ENCODE data around the gene NUMA1. TPM values are rescaled to one million over a fixed set of nuclear protein-coding genes. Genes with fewer than 3 reads are reported as not detected.

The NUMA1 gene
- total and polyA plus RNA-seq, 2 of the 8 experiments (the other 6 are each of a cell fraction or from before 2014, with no cell fraction given): 101 to 107 TPM

DNA sequence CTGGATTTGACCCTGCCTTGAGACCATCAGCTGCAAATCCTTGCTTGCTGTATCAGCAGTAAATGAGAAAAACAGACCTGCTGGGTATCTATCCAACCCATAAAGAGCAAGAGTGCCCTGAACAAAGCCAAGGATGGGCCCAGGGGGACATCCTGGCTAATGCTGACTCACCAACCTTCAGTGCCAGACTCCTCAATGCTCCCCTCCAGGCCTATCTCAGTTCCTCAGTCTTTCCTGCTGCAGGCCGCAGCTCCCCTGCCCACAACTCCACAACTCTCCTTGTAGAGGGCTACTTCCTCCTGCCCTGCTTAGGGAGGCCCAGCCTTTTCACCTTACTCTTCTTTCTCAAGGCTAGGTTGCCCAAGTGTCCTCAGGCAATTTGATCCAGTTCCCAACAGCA is 20.1 kb upstream of the NUMA1 start:
- Histone ChIP-seq H2AFZ (ENCODE audit: low read length) (no peak overlapping the region), H2AK5ac (ENCODE audit: low read depth, low read length) (no peak overlapping the region), H3K23me2 (ENCODE audit: low read depth, low read length) (peaks cover 6% of the 10 kb centered on the region), H4K5ac (ENCODE audit: insufficient read length, low read depth, low read length) (no peak overlapping the region), H3K79me1 (ENCODE audit: low read depth, low read length) (peaks cover 13% of the 10 kb centered on the region), H3K27me3 (replicated peaks in 1 of 4; ENCODE audit: control insufficient read depth in 3 of 4, extremely low read depth in 1 of 4, insufficient read depth in 3 of 4, low read length in 3 of 4) (no peaks in the 10 kb centered on the region), H3K9me3 (ENCODE audit: insufficient read depth in 2 of 2, low read depth in 1 of 2, low read length in 1 of 2) (no peaks in the 10 kb centered on the region), H3K23ac (ENCODE audit: insufficient read length) (no peak overlapping the region), H4K8ac (ENCODE audit: extremely low read depth, insufficient read depth, low read length) (no peak overlapping the region; the same call in 1 of the 2 replicates), H2BK15ac (ENCODE audit: low read length) (no peak overlapping the region), H3K4me1 (replicated peaks in 1 of 4; ENCODE audit: control insufficient read depth in 3 of 4, insufficient read depth in 4 of 4, low read length in 3 of 4) (peaks cover 3 to 14% (median 5%) of the 10 kb centered on the region in 4 experiments; a peak in 6 of 7 replicates), H3K56ac (replicated peaks; ENCODE audit: insufficient read length, low read depth, low read length) (no peak overlapping the region), H3K9ac (replicated peaks in 1 of 4; ENCODE audit: extremely low read depth in 1 of 4, low read depth in 3 of 4, low read length in 3 of 4) (peak overlapping the region in 1 of 4 experiments; percentile 22; a peak in 2 of 7 replicates), H4K91ac (replicated peaks; ENCODE audit: insufficient read length, low read length) (no peak overlapping the region), H2BK12ac (ENCODE audit: low read depth, low read length) (no peak overlapping the region), H2BK5ac (ENCODE audit: low read depth, low read length) (no peak overlapping the region), H4K20me1 (replicated peaks in 1 of 2; ENCODE audit: control insufficient read depth in 1 of 2, insufficient read depth in 2 of 2, low read length in 2 of 2) (peaks cover 2 to 16% of the 10 kb centered on the region in 2 experiments), H3K4me3 (ENCODE audit: extremely low read depth in 1 of 4, insufficient read depth in 2 of 4, low read depth in 3 of 4, low read length in 4 of 4) (no peak overlapping the region), H3K4ac (replicated peaks; ENCODE audit: insufficient read length, low read depth, low read length) (no peak overlapping the region), H3K18ac (ENCODE audit: extremely low read depth, low read length) (no peak overlapping the region), H3K14ac (ENCODE audit: insufficient read length) (no peak overlapping the region), H3K27ac (ENCODE audit: low read depth, low read length) (0 out of 2 replicates have a peak overlapping the region, but pooled peaks have one; percentile 10), H3K4me2 (ENCODE audit: insufficient read depth in 1 of 2, low read depth in 2 of 2, low read length in 2 of 2) (no peak overlapping the region), H2BK120ac (replicated peaks; ENCODE audit: low read depth, low read length) (no peak overlapping the region), H2BK20ac (ENCODE audit: low read length) (no peak overlapping the region), H3K79me2 (ENCODE audit: control insufficient read depth in 1 of 2, insufficient read depth in 2 of 2, low read length in 2 of 2) (peaks cover 10 to 34% of the 10 kb centered on the region in 2 experiments), H3K36me3 (ENCODE audit: control insufficient read depth in 2 of 4, insufficient read depth in 4 of 4, low read length in 3 of 4) (peaks cover 22 to 32% (median 29%) of the 10 kb centered on the region in 4 experiments)
- 91% methylated on average over 1 of the region's 1 CpG; no CpG with 5 or more reads in 1 of the 2 experiments for WGBS, 2 experiments (ENCODE audit: extremely low coverage in 1 of 2, insufficient coverage in 1 of 2, insufficient read length in 1 of 2, insufficient replicate concordance in 2 of 2, low coverage in 1 of 2, low lambda C conversion rate in 2 of 2, missing lambda C conversion rate in 1 of 2)
- TF ChIP-seq SIX5 (IDR thresholded peaks at IDR 0.05; ENCODE audit: low read depth, low read length): no peak
- no peak for TF ChIP-seq EP300 (IDR thresholded peaks at IDR 0.05; ENCODE audit: borderline replicate concordance in 1 of 2, low read depth in 2 of 2, low read length in 2 of 2)
- no peak for TF ChIP-seq CBX5 (IDR thresholded peaks at IDR 0.05; ENCODE audit: low read depth, low read length)
- no peak for TF ChIP-seq GTF2F1 (IDR thresholded peaks at IDR 0.05; ENCODE audit: borderline replicate concordance, low read depth, low read length)
- TF ChIP-seq RBBP5 (IDR thresholded peaks at IDR 0.05; ENCODE audit: borderline replicate concordance, low read depth, low read length): no peak
- no peak for TF ChIP-seq MAFK (IDR thresholded peaks at IDR 0.05; ENCODE audit: low read depth, low read length)
- no peak for TF ChIP-seq PHF8 (conservative IDR thresholded peaks at IDR 0.05; ENCODE audit: low read depth, low read length)
- no peak for TF ChIP-seq SP4 (IDR thresholded peaks at IDR 0.05; ENCODE audit: low read length)
- TF ChIP-seq, protein P1, sequence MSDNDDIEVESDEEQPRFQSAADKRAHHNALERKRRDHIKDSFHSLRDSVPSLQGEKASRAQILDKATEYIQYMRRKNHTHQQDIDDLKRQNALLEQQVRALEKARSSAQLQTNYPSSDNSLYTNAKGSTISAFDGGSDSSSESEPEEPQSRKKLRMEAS (IDR thresholded peaks at IDR 0.05): no peak
- no peak for TF ChIP-seq NANOG (IDR thresholded peaks at IDR 0.05; ENCODE audit: insufficient read depth, low read depth, low read length, poor library complexity, severe bottlenecking)
- no peak for TF ChIP-seq KDM4A (IDR thresholded peaks at IDR 0.05; ENCODE audit: low read depth, low read length, severe bottlenecking)
- TF ChIP-seq CHD1 (IDR thresholded peaks at IDR 0.05; ENCODE audit: low read depth, low read length): no peak
- TF ChIP-seq YY1 (IDR thresholded peaks at IDR 0.05; ENCODE audit: low read depth, low read length): no peak
- no peak for DNase-seq (ENCODE audit: low read depth in 1 of 2, low spot score in 2 of 2)
- POLR2A ChIA-PET (ENCODE audit: partially characterized antibody): interaction anchor here (0.6 to 14.4 kb wide), 12 partner anchors 7 to 571 kb away, joined by 3 to 144 read pairs (median 5); partner anchors contain the start of genes ANAPC15 and LRRC51
- no peak for FAIRE-seq
- CTCF ChIA-PET (ENCODE audit: partially characterized antibody): interaction anchor here (1.0 to 14.0 kb wide), 6 partner anchors 8 to 124 kb away, joined by 3 to 423 read pairs (median 14); no protein-coding TSS in a partner anchor
